Peyer's patch (tissue), 4 donors: ENCODE data around the gene MOSMO. TPM values are rescaled to one million over a fixed set of nuclear protein-coding genes. Genes with fewer than 3 reads are reported as not detected.

Source experiments
- DNase-seq, 3 donors: peaks; one replicate each; pipeline ENCODE4 v3.0.0-alpha.2; 2017 to 2019
- H3K27ac ChIP-seq, 4 donors: fragments of 200-600 bp; sonication (generic); one replicate each; pipeline ENCODE4 v1.5.1; 2016 to 2019
- H3K27me3 ChIP-seq, 2 donors: fragments of 200-600 bp; sonication (generic); one replicate each; pipeline ENCODE4 v1.5.1; 2019
- H3K36me3 ChIP-seq, 3 donors: fragments of 200-600 bp; sonication (generic); one replicate each; pipeline ENCODE4 v1.5.1; 2016 to 2019
- H3K4me1 ChIP-seq, 4 donors: fragments of 200-600 bp; sonication (generic); one replicate each; pipeline ENCODE4 v1.5.1; 2016 to 2019
- H3K4me3 ChIP-seq, 4 donors: fragments of 200-600 bp; sonication (generic); 1 replicate in 3 of 4; 2 replicates in 1 of 4; pipeline ENCODE4 v1.5.1; 2016 to 2019; ENCODE audit warnings: mild to moderate bottlenecking in 1 of 4
- H3K9me3 ChIP-seq, 4 donors: fragments of 200-600 bp; sonication (generic); one replicate each; pipeline ENCODE4 v1.5.1; 2016 to 2019; ENCODE audit warnings: mild to moderate bottlenecking in 1 of 4
- CTCF ChIP-seq, 6 experiments: fragments of 450-650 bp in 4 of 6; fragments of 200-600 bp in 2 of 6; sonication (generic) in 1 of 6; IDR thresholded peaks; one replicate each; pipeline ENCODE4 v1.5.1; 2017 to 2019; ENCODE audit warnings: antibody characterized with exemption in 6 of 6, mild to moderate bottlenecking in 3 of 6, moderate library complexity in 1 of 6
- POLR2A ChIP-seq, 2 donors: fragments of 450-650 bp; IDR thresholded peaks; one replicate each; pipeline ENCODE4 v1.5.1; 2017; ENCODE audit warnings: antibody characterized with exemption in 2 of 2, mild to moderate bottlenecking in 2 of 2, moderate library complexity in 2 of 2
- total RNA-seq, 4 donors: library from RNA; depleted of rRNA; stranded (reverse); fragments of >200 nt; gene quantifications; one replicate each; pipeline ENCODE4 v1.1.0, GENCODE V29; 2016

Gene MOSMO
- 10 to 100 TPM in 3 of 4 donors, 1 to 10 TPM in 1; 9.9 to 28.0 (median 13.4) TPM for total RNA-seq

- Histone ChIP-seq H3K36me3 (no peaks in the 10 kb centered on the region), H3K9me3 (no peaks in the 10 kb centered on the region), H3K4me3 (peak within 1 kb of the TSS; percentile 81 to 99 (median 88)), H3K27me3 (no peaks in the 10 kb centered on the region), H3K27ac (peak within 1 kb of the TSS; percentile 75 to 92 (median 80)), H3K4me1 (peaks cover 0 to 17% (median 4%) of the 10 kb centered on the region in 4 donors)
- DNase-seq, result peak; percentile 68 to 88 (median 85)
- peak in 3 of 6 experiments; percentile 6 to 15 (median 13) for TF ChIP-seq CTCF (IDR thresholded peaks at IDR 0.05)
- TF ChIP-seq POLR2A (IDR thresholded peaks at IDR 0.05), result peak; percentile 29 to 50
These were observed at the start of gene MOSMO for GRCh38 chr16:22007509-22008214. TSS of gene MOSMO (plus strand) at chr16:22008111. CDS start at chr16:22008302, 191 bp downstream.

GRCh38 chr16:21959050-21959449 is 48.9 kb upstream of the MOSMO start:
- H3K9me3 ChIP-seq, result no peaks in the 10 kb centered on the region
- peaks cover 0 to 21% (median 4%) of the 10 kb centered on the region in 4 donors for H3K4me1 ChIP-seq
- no peak for TF ChIP-seq POLR2A (IDR thresholded peaks at IDR 0.05)
- TF ChIP-seq CTCF (IDR thresholded peaks at IDR 0.05), result no peak
- H3K4me3 ChIP-seq, result no peak overlapping the region
- DNase-seq, result no peak
- H3K27me3 ChIP-seq, result no peaks in the 10 kb centered on the region
- H3K27ac ChIP-seq, result no peak overlapping the region
- peaks cover 0 to 85% (median 0%) of the 10 kb centered on the region in 3 donors for H3K36me3 ChIP-seq

GRCh38 chr16:21962475-21962874 is 45.4 kb upstream of the MOSMO start:
- Histone ChIP-seq H3K36me3 (peaks cover 0 to 99% (median 0%) of the 10 kb centered on the region in 3 donors), H3K4me1 (no peaks in the 10 kb centered on the region), H3K27ac (no peak overlapping the region), H3K27me3 (no peaks in the 10 kb centered on the region), H3K4me3 (no peak overlapping the region), H3K9me3 (no peaks in the 10 kb centered on the region)
- TF ChIP-seq POLR2A (IDR thresholded peaks at IDR 0.05) (no peak), CTCF (IDR thresholded peaks at IDR 0.05) (no peak)
- no peak for DNase-seq

- no peaks in the 10 kb centered on the region for H3K27me3 ChIP-seq
- H3K4me3 ChIP-seq, result no peak overlapping the region
- no peaks in the 10 kb centered on the region for H3K4me1 ChIP-seq
- H3K36me3 ChIP-seq, result peaks cover 0 to 99% (median 0%) of the 10 kb centered on the region in 3 donors
- H3K27ac ChIP-seq, result no peak overlapping the region
- H3K9me3 ChIP-seq, result no peaks in the 10 kb centered on the region
- DNase-seq, result no peak
- no peak for TF ChIP-seq CTCF (IDR thresholded peaks at IDR 0.05)
- no peak for TF ChIP-seq POLR2A (IDR thresholded peaks at IDR 0.05)
These were observed 44.0 kb upstream of the MOSMO start for GRCh38 chr16:21963887-21964286.

- H3K4me3 ChIP-seq, result no peak overlapping the region
- no peaks in the 10 kb centered on the region for H3K9me3 ChIP-seq
- H3K27ac ChIP-seq, result no peak overlapping the region
- no peaks in the 10 kb centered on the region for H3K27me3 ChIP-seq
- DNase-seq, result no peak
- H3K36me3 ChIP-seq, result peaks cover 0 to 99% (median 0%) of the 10 kb centered on the region in 3 donors
- TF ChIP-seq POLR2A (IDR thresholded peaks at IDR 0.05) (no peak), CTCF (IDR thresholded peaks at IDR 0.05) (no peak)
- H3K4me1 ChIP-seq, result no peaks in the 10 kb centered on the region
These were observed 43.6 kb upstream of the MOSMO start for GRCh38 chr16:21964353-21964752.
